Measurements from ENCODE around the gene CPT1B.
"Not testable (repeated sequence)": the region's sequence is repeated elsewhere in the genome, so short reads cannot be mapped to it uniquely, and the experiment has no call there.

CPT1B gene
- 1.1 reads per million for total RNA-seq

DNA sequence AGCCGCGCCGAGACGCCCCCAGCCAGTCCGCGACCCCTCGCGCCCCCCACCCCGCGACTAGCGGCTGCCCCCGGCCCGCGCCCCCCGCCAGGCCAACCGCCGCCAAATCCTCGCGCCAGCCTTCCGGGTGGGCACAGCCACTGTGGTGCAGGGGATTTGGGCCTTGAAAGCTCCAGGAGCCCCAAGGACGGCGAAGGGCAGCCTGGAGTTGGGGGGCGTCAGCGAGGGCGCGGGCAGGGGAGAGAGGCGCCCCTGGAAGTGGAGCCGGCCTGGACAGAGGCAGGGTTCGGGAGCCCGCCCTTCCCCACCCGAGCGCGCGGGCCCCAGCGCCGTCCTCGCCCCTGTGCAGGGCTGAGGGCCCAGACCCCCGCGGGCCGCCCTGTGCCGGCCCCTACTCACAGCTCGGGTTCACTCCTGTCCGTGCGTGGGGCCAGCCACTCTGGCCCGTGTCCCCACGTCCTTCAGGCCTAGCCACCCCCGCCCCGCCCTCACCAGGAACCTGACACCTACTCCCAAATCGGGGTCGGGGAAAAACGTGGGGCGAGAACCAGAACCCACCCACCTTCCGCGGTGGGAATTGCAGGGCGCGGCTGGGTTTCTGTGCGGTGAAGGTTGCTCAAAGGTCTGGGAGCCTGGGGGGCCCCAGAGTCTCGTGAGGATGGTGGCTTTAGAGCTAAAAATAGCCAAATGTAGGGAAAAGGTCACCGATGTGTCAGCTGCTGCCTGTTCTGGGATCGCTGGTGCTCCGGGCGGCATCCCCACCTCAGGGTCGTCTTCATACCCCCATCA, at the start of gene CPT1B:
TSS of gene CPT1B (minus strand) at position 441 of the 789 bp plus-strand sequence. CDS start 512 bp downstream, outside the sequence.
- DNase-seq: no peak

DNA sequence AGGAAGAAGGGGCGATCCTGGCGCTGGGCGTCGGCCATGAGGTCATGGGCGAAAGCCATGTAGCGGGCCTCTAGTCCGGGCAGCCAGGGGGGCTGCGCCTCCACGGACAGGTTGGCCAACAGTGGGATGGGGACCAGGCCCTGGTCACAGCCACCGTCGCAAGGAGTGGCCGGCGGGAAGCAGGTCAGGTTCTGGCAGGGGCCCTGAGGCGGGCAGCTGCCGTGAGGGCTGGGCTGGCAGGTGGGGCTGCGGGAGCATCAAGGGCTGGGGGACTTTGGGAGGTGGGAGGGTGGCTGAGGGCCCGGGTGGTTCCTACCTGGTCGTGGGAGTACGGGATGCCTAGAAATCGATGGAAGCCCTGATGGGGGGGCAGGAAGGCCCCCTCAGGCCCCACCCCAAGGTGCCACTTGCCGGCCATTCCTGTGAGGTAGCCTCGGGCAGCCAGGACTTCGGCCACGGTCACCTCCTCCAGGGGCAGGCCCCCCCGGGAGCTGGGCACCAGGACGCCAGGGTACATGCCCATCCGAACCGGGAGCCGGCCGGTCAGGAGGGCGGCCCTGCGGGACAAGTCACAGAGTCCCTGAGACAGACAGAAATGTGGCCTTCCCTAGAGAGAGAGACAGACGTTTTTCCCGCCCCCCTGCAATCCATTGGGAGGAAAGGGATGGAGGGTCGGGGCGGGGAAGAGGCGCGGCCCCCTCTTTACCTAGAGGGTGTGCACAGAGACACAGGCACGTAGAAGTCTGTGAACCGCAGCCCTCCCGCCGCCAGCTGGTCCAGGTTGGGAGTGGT, 48.8 kb upstream of the CPT1B start:
- DNase-seq: no peak

DNA sequence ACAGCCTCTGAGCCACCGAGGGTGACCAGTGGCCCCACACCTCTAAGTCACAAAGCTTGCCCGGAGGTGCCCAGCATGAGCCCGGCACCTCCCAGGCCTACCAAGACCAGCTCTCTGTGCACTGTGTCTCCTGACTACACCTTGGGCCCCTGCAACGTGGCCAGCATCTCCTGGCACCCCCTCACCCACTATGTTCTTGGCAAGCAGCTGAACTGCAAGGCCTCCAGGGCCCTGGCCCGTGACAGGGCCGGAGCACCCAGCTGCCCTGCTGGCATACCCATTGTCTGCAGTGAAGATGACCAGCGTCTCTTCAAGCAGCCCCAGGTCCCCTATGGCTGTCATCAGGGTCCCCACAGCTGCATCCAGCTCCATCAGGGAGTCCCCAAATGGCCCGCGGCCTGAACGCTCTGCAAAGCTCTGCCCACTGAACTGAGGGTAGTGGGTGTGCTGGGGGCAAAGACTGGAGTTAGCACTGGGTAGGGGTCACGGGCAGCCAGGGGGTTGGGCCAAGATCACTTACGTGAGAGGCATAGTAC, 48.2 kb upstream of the CPT1B start:
- no peak for DNase-seq

DNA sequence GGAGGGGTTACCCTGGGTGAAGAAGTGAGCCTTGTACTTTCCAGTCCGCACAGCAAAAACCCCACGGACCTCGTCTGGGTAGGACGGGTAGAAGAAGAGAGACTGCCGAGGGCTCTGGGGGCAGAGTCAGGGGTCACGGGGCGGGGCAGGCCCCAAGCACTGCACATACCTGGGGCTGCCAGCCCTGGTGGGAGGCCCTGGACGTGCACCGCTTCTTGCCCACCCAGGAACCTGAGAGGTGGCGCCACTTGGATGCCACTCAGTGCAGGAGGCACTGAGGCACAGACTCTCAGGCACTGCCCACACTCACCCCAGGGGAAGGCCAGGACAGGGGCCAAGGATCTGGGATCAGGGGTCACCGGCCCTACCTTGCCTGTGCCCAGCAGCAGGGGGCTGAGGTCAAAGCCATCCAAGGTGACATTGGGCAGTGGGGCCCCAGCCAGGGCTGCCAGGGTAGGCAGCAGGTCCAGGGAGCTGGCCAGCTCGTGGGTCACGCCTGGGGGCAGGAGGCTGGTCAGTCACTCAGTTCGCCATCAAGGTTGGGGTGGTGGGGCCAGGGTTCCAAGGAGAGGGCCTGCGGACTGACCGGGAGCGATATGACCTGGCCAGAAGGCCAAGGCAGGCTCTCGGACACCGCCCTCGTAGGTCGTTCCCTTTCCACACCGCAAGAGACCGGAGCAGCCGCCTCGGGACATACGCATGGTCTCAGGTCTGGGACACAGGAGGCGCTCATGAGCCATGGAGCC, 47.5 kb upstream of the CPT1B start:
- no peak for DNase-seq

DNA sequence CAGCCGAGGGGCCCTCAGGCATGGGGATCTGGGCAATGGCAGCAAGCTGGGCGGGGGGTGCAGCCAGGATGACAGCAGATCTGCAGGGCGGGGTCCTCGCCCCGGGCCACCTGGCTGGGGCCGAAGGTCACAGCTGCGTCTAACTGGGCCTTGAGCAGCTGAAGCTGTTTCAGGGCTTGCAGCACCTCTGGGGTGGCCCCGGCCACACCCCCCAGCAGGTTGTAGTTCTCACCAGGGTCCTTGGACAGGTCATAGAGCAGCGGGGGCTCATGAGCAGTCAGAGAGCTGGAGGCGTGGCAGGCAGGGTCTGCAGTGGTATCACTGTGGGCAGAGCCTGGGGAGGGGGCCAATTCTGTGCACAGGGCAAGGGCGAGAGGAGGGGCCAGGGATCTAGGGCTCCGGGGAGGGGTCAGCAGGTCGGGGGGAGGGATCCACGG, 46.9 kb upstream of the CPT1B start:
- DNase-seq: no peak

DNA sequence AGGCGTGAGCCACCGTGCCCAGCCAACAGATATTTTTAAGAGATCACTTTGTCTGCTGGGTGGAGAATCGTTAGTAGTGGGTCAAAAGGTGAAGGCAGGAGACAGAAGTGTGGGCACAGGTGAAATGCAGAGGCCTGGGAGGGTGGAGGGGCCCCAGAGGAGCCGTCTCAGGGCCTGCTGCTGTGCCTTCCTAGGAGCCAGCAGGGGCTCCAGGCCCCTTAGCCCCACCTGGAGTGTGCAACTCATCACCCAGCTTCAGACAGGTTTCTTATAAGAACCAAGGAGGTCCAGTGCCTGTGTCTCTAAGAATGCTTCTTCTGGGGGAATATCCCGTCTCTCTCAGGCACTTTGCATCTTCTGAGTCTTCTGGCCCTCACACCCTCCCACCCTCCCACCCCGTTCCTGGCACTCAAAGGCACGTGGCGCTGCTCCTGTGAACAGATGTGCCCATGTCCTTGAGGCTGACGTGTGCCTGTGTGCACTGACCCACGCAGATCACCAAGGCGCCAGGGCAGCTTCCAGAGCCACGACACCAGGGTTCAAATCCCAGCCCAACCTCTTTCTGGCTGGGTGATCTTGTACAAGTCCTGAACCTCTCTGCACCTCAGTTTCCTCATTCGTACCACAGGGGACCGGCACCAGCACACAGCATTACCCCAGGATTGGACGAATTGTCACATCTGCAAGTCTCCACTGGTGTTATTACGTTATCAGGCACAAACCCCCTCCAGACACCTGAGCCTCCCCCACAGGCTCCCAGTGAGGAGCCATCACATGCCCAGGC, 46.3 kb upstream of the CPT1B start:
- DNase-seq: no peak

DNA sequence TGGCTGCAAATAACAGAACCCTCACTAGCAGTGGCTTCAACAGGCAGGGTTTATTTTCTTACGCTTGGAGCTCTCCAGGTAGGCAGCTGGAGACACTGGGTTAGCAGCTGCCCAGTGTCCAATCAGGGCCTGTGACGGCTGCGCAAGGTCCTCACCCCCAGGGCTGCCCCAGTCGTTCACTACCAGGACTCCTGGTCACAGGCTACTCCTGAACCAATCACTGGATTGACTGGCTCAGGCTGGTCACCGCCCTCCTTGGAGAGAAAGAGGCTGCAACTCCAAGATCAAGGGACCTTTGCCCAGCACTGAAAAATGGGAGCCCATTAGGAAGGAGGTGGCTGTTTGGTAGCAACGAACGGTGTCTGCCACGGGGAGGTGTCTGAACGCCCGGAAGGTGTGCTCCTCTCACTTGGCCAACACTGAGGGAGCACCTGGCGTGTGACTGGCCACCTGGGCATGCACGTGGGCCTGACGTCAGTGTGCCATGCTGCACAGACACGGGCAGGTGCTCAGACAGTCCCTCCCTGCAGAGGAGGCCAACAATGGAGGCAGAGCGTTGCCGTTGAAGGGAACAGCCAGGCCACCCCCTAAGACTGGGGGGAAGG, 44.6 kb upstream of the CPT1B start:
- DNase-seq: no peak

DNA sequence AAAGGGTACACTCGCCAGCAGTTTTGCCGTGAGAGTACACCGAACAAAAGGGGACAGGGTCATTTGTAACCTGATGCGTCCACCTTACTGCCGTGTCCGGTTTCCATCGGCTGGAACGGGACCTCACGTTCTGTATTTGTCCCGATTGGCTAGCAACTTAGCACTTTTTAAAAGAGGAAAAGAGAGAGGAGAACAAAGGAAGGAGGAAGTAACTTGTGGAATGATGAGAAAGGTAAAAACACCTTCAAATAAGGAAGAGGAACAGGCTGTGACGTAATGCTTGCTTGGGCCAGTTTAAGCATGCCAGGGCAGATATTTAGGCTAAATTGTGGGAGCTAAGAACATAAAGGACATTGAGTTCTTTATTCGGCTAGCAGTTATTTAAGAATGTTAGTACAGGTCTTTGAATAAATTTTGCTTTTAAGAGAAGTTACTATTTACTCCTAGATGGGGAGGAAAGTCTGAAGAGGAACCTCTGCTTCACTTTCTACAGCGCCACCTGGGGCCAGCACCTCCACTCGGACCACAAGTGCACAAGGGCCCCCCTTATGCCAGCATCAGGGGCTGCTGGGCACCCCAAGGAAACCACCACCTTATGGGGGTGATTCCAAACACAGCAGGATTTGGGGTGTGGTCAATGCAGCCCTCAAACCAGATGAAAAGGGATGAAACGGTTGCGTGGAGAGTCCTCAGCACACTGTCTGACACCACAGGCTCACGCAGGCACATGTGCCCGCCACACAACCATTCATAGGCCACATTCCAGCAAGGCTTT, 43.9 kb upstream of the CPT1B start:
- DNase-seq: no peak

DNA sequence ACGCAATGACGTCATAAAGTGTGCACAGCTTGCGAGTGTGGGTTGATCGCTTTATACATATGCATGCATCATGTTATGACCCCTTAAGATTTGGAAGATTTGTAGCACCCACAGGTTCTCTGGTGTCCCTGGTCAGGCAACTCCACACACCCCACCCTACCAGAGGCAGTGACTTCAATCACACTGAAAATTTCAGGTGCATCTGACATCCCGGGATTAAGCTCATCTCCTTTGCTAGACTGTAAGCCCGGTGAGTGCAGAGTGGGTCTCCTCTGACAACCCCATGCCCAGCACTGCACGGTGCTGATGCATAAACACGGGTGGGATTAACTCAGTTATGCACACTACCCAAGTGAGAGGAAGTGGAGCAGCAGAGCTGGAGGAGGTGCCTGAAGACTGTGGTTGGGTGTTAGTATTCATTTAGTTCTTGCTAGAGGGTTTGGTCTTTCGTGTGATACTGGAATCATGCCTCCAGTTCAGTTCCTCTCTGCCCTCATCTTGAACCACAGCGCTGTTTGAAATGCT, 43.2 kb upstream of the CPT1B start:
- peak; percentile 26 for DNase-seq

DNA sequence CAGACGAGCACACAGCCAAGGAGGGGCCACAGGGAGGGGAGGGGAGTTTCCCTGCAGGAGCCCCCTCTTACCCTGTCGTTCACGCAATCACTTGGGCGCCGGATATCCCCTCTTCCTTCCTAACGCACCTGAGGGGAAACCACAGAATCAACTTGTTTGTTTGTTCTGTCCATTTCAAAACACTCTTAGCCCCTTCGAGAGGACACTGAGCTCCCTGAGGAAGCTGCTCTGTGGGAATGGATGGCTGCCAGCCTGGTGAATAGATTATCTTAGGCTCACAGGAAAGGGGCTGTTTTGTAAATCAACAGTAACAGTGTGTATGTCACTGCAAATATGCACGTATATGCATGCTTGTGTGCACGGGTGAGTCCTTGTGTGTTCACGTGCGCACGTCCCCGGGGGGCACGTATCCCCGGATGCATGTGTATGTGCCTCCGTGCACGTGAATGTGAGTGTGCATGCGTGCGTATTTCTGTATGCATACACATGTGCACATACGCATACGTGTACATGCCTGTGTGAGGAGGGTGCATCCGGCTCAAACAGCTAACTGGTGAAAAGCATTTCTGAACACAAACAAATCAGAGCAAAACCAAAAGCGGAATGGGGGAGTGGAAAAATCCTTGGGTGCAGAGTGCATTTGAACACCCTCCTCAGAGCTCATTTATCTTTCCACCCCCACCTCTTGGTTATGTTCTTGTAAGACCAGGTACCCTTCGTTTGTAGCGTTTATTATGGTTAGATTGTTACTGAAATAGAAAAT, 42.5 kb upstream of the CPT1B start:
- peak; percentile 88 for DNase-seq

DNA sequence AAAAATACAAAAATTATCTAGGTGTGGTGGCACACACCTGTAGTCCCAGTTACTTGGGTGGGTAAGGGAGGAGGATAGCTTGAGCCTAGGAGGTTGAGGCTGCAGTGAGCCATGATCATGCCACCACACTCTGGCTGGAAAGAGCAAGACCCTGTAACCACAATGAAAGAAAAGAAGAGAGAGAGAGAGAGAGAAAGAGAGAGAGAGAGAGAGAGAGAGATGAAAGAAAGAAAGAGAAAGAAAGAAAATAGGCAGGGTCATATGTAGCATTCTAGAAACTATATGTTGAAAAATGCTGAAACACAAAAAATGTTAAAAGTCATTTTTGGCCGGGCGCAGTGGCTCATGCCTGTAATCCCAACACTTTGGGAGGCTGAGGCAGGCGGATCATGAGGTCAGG, 36.1 kb upstream of the CPT1B start:
- DNase-seq: not testable (repeated sequence)

DNA sequence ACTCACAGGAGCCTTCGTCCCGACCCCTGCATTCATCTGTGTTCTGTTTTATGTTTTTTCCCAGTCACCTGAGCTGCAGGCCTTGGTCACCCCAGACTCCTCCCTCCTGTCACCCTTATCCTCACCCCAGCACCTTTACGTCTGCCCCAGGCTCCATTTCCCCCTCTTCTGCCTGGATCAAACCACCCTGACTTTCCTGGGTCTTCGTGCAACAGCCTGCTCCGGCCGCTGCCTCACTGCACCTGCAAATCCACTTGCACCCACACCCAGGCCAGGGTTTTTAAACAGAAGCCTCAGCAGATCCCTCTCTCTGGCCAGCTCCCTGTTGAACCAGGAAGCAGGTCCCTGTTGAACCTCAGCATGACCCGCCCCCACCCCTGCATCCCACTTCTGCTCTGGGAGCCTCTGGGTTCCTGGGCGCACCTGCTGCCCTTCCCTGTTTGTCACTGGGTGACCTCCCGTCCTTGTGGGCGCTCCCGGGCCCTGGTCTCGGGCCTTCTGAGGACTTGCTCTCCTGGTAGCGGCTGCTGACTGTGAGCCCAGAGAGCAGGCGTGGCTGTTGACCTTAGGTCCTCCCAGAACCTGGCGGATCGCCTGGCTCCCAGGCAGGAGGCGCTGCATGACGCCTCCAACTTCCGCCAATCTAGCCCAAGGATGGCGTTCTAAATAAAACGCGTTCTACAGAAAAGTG, 35.2 kb upstream of the CPT1B start:
- no peak for DNase-seq

DNA sequence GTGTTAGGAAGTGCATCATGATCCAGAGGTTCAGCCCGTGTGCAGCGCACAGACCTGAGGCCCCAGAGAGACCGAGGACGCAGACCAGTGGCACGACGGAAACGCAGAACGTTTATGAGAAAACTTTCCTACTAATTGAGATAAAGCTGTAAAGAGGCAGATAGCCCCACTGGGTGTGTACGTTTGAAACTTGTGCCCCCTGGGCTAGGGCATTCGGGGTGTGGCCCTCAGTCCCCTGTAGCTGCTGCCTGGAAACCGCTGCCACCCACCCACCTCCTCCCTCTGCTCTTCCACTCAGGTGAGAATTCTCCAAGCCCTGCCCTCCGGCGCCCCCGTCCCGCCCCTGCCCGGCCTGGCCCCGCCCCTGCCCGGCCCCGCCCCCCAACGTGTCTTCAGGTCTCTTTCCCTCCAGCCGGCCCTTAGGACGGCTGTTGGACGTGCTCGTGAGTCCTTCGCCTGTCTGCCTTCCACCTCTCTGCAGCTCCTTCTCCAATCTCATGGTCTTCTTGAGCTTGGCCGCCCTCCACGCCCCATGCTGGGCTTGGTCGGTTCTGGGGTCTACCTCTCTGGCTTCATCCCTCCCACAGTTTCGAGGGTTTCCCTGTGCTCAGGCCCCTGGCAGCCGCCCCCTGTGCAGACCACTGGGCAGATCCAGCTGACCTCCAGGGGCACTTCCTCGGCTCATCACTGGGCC, 34.4 kb upstream of the CPT1B start:
- DNase-seq: no peak

DNA sequence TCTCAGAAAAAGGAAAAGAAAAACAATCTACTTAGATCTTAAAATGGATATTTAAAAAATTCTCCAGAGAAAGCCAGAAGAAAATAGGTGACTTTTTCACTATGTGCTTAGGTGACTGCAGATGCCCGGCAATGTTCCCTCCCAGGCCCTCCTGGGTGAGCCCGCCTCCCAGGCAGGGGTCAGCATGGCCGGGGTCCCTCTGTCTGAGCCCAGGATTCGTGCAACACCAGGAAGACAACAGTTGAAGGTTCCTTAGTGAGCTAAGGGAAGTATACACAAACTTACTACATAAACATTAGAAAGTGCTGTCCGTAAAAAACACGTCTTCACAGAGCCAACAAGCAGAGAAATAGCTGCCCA, 33.9 kb upstream of the CPT1B start:
- no peak for DNase-seq

DNA sequence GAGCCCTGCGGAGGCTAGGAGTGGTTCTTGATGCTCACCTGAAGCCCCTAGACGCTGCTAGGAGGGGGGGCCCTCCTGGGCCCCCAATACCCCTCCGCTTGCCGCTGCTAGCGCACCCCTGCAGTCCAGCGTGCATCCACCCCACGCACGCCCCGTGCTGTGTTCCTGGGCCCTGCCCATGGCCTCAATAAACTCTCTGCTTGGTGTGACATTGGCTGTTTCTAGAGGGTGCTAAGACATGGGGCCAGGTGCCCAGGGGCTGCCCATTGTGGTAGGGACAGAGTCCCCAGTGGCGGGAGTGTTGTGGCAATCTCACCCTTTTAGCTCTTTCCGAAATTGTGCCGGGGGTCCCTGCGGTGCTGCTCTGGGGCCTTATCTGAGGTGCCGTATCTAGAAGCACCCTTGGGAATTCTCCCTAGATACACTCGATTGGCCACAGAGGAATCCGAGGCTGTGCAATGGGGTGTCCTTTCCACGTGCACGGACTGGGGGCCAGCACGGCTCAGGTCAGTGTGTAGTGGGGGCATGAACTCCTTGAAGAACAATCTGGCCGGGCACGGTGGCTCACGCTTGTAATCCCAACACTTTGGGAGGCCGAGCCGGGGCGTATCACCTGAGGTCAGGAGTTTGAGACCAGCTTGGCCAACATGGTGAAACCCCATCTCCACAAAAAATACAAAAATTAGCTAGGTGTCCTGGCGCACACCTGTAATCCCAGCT, 33.3 kb upstream of the CPT1B start:
- DNase-seq: no peak

DNA sequence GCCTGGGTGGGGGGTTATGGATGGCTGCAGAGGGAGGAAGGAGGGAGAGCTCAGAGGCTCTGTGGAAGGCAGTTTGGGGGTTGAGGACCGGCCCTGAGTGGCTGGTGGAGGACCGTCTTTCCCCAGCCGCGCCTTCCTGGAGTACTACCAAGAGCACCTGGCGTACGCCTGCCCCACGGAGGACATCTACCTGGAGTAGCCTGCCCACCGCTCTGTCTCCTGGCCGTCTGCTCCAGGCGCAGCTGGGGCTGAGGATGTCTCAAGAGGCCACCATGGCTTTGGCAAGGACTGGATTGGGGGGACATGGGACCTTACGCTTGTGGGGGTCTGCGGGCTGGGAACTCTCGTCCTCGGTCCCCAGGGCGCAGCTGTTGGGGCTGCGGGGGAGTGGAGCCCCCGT, 32.4 kb upstream of the CPT1B start:
- no peak for DNase-seq

DNA sequence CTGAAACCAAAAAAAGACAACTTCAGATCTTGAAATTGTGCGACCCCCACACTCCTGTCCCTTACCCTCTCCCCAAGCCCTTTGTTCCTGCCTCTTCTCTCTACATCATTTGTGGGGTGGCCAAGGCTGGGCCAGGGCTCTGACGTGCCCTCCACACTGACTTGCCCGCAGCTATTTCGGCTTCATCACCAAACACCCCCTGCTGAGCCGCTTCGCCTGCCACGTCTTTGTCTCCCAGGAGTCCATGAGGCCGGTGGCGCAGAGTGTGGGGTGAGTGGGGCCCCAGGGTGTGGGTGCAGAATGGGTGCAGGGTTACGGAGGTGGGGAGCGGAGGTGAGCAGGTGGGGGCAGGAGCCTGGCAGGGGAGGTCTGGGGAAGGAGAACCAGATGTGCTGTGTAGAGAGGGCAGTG, 31.8 kb upstream of the CPT1B start:
- no peak for DNase-seq

DNA sequence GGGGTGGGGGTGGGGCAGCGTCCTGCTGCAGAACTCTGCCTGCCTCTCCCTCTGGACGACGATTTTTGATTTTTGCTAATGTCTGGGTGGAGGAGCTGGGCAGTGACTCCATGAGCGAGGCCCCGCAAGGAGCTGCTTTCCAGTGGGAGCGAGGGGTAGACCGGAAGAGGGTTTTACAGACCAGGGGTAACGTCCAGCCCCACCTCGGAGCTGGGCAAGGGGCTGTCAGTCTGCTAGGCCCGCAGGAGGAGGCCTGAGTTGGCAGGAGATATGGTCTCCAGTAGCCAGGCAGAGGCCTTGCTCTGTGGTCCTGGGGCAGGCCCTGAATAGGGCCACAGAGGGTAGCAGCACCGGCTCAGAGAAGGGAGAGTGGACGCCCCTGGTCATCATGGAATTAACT, 31.4 kb upstream of the CPT1B start:
- DNase-seq: no peak

Data from effector CD4-positive, alpha-beta T cell (primary cell).